NOMO-1 treated with DMSO at 0.1 percent for 48 hours (cell line): Measurements from ENCODE around the gene TLK2.
"Not testable (repeated sequence)": the region's sequence is repeated elsewhere in the genome, so short reads cannot be mapped to it uniquely, and the experiment has no call there.

Source experiments
- DNase-seq: peaks from one replicate; lab custom pipeline; 2025; ENCODE audit not compliant: unreplicated experiment; lab: John Stamatoyannopoulos, UW

The TLK2 gene

GRCh38 chr17:62599964-62600657 lies 121.5 kb downstream of the TLK2 start:
- DNase-seq: no peak

DNA sequence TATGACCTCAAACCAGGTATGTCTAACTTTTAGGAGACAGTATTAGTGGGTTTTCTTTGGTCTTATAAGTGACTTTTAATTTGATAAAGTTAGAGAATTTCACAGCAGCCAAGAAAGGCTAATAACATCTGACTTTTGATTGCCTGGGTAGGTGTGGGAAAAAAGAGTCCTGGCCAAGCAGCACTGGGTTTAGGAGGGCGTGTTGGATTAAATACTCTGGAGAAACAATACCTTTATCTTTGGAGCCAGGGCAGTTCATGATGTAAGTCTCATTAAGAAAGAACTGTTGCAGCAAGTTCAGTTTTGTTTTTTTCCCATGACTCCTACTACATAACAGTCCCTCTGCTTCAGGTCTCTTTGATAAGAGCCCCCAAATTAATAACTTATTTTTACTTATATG lies 122.2 kb downstream of the TLK2 start:
- no peak for DNase-seq

- DNase-seq: no peak
These were observed 122.8 kb downstream of the TLK2 start for GRCh38 chr17:62601471-62601870.

DNA sequence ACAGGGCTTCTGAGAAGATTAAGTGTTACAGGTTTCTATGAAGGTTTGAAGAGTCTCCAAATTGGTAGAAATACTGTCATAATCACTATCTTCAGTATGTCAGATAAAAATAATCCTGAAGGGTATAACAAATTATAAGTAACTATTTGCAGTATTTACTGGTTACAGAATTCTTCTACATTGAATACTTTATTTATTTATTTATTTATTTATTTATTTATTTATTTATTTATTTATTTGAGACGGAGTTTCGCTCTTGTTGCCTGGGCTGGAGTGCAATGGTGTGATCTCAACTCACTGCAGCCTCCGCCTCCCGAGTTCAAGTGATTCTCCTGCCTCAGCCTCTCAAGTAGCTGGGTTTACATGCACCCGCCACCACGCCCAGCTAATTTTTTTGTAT lies 125.2 kb downstream of the TLK2 start:
- not testable (repeated sequence) for DNase-seq

DNA sequence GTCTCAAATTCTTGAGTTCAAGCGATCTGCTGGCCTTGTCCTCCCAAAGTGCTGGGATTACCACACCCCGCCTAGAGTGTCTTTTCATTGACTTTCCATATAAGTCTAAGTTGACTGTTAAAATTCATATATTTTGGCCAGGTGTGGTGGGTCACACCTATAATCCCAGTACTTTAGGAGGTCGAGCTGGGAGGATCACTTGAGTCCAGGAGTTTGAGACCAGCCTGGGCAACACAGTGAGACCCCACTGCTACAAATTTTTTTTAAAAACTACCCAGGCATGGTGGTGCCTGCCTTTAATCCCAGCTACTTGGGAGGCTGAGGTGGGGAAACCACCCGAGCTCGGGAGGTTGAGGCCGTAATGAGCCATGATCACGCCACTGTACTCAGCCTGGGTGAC lies 127.0 kb downstream of the TLK2 start:
- no peak for DNase-seq

DNA sequence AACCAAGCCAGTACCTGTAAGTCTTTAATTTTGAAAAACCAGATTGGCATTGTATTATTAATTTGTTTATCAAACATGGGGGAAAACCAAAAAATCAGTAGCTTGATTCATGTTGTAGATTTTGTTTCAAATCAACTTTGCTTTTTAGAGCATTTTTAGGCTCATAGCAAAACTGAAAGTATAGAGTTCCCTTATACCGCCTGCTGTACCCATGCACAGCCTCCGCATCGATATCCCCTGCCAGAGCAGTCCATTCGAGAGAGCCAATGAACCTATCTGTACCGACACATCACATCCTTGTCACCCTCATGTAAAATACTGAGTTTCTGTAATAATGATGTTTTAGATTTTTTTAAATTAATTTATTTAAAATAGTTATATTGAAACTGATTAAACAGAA lies 132.7 kb downstream of the TLK2 start:
- DNase-seq: peak; percentile 54

DNA sequence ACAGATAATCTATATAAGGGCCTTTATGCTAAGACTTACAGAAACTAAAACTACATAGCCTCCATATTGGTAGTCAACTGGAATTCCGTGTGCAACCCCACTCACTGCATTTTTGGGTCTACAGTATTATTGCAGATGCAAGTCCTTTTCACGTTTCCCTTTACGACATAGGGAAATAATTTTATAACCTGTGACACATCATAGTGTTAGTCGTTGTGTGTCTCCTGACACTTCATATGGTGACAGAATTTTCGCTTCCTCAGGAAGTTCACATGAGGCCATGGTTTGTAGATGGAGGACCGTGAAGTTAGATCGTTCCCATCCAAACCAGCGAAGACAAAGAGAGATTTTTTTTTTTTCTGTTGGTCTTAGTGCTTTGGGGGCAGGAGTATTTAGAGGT lies 133.1 kb downstream of the TLK2 start:
- DNase-seq: peak; percentile 92

GRCh38 chr17:62612289-62612688 lies 133.7 kb downstream of the TLK2 start:
- DNase-seq: not testable (repeated sequence)

DNA sequence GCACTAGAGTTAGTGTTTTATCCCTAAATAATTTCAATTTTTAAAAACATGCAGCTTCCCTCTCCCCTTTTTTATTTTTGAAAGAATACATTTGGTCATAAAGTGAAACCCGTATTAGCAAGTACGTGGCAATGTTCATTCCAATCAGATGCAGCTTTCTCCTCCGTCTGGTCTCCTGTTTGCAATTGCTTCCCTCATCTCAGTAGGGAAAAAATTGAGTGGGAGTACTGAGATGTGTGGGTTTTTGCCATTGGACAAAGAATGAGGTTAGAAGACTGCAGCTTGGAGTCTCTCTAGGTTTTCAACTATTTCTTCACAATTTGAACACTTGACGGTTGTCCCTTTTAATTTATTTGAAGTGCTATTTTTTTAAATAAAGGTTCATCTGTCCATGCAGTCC lies 134.5 kb downstream of the TLK2 start:
- not testable (repeated sequence) for DNase-seq

DNA sequence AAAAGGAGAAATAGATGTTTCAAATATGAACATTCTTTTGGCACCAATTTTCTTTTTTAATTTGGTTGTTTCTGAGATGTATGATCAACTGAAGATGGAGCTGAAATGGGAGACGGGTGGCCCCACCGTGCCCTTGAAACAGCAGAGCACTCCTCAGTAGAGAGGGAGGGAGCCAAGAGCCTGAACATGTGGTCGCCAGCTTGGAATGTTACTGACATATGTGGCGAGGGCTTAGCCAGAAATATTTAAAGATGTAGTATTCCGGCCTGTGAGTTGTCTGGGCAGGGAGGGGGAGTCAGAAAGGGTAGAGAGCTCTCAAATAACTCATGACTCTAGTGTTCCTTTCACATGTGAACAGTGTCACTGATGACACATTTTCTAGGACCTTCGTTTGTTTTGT lies 135.5 kb downstream of the TLK2 start:
- no peak for DNase-seq

DNA sequence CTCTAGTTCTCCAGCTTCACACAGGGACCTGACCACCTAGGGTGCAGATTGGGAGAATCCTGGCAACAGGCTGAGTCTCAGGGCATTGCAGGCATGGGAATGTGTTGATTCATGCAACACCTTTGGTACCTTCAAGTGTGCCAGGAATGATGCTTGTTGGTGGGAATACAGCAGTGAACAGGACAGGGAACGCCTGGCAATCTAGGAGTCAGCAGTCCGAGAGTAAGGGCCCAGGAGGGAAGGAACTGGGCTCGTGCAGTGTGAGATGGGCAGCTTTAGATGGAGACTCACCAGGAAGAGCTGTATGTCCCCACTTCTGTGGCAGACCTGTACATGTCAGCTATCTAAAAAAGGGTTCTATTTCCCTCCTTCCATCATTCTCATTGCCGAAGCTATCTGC lies 136.9 kb downstream of the TLK2 start:
- no peak for DNase-seq

DNA sequence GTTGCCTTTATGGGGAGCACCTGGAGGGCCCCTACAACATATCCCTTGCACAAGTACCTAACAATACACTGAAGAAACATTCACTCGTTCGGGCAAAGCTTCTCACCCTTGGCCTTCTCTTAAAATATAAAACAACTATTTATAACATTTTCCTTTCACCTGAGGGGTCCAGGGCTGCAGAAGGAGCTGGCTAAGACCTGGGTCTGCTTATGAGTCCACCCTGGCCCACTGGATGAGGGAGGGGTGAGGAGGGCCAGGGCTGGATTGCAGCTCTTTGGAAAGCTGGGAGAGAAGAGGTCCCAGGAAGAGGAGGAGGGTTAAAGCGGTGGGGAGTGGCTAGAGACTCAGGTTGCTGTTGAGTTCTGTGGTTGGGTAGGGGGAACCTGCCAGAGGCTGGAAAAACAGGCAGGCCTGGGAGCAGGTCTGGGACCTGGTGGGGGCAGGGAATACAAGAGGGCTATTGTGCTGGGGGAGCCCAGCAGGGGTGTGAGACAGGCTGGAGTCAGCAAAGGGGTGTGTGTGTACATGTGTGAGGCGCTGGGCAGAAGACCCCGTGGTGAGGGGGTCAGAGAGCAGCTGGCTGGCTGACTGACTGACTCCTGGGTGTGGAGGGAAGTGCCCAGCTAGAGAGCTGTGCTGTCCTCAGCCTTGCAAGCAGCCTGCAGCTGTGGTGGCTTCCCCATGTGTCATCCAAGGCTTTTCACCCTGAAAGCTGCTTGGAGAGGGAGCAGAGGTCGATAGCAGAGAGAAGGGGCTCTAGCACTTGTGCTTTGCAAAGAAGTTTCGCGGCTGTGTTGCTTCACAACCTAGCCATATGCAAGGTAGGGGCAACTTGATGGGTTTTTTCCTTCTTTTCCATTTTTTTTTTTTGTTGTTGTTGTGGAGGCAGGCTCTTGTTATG lies 138.6 kb downstream of the TLK2 start:
- no peak for DNase-seq

DNA sequence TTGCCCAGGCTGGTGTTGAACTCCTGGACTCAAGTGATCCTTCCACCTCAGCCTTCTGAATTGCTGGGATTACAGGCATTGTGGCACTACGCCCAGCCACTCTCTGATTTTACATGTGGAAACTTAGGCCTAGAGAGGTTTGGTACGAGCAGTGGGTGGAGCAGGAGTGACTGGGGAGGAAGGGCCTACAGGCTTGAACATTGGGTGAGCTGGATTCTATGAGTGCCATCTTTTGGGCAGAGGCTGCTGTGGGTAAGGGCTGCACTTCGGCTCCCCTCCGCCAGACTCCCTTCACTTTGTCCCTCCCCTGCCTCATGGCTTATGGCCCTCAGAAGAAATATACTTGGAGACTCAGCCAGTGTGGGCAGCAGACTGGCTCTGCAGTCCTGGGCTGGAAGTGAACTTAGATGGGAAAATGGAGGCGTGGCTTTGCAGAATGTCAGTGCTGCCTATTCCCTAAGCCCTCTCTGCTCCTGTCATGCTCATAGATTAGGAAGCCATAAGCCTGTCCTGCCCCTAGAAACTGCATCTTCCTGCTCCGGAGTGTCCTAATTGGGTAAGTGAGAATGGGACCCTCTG lies 139.4 kb downstream of the TLK2 start:
- no peak for DNase-seq

GRCh38 chr17:62618647-62619416 lies 140.2 kb downstream of the TLK2 start:
- no peak for DNase-seq

- DNase-seq: no peak
These were observed 141.0 kb downstream of the TLK2 start for GRCh38 chr17:62619417-62620155.

DNA sequence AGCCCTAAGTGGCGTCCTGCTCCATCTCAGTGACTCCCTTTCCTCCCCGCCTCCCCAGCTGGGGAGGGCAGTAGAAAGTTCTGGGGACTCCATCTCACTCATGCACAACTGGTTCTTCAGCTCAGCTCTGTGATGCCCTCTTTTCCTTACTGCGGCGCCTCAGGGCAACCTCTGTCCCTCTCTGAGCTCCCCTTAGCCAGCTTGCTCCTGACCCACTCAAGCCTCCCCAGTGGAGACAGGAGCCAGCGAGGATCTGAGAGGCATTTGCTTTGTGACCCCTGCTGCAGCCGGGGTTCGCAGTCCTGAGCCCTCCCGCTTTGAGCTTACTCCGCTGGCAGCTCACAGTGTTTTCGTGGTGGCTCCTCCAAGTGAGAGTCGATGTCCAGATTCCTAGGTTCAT lies 142.6 kb downstream of the TLK2 start:
- no peak for DNase-seq

GRCh38 chr17:62625184-62625869 lies 146.7 kb downstream of the TLK2 start:
- DNase-seq: peak; percentile 26

- DNase-seq: no peak
These were observed 147.2 kb downstream of the TLK2 start for GRCh38 chr17:62625870-62626200.

DNA sequence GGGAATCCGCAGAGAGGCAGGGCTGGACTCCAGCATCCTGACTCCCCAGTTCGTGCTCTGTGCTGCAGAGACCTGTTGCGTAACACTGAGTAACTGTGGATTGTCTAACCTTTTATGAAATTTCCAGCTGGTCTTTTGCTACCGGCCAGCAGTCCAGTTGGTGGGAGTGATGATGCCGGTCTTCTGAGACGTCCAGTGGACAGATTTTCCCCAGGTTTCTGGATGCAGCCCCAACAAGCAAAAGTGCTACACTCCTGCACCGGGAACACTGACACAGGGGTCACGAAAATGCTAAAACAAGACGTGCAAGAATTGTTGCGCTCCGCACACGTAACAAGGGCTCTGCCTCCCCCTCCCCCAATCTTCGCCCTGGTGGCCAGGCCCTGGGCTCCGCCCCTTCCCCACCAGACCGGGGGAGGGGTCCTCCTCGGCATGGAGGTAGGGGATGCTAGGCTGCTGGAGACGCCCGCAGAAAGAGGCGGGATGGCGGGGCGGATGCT lies 148.1 kb downstream of the TLK2 start:
- DNase-seq: peak; percentile 35
